ENCODE measurements around the gene TTLL6.

- TF ChIP-seq, protein P1, sequence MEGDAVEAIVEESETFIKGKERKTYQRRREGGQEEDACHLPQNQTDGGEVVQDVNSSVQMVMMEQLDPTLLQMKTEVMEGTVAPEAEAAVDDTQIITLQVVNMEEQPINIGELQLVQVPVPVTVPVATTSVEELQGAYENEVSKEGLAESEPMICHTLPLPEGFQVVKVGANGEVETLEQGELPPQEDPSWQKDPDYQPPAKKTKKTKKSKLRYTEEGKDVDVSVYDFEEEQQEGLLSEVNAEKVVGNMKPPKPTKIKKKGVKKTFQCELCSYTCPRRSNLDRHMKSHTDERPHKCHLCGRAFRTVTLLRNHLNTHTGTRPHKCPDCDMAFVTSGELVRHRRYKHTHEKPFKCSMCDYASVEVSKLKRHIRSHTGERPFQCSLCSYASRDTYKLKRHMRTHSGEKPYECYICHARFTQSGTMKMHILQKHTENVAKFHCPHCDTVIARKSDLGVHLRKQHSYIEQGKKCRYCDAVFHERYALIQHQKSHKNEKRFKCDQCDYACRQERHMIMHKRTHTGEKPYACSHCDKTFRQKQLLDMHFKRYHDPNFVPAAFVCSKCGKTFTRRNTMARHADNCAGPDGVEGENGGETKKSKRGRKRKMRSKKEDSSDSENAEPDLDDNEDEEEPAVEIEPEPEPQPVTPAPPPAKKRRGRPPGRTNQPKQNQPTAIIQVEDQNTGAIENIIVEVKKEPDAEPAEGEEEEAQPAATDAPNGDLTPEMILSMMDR (IDR thresholded peaks at IDR 0.05) = no peak
- no peak for TF ChIP-seq EP300 (IDR thresholded peaks at IDR 0.05)
- TF ChIP-seq POLR2A (IDR thresholded peaks at IDR 0.05; ENCODE audit: low read depth) = no peak
- no peak for TF ChIP-seq POLR2AphosphoS5 (IDR thresholded peaks at IDR 0.05)
Observed at GRCh38 chr17:48715496-48716399, 101.3 kb downstream of the TTLL6 start.

All from esophagus muscularis mucosa (tissue), 4 donors.